Naive thymus-derived CD8-positive, alpha-beta T cell (primary cell): Measurements from ENCODE around the gene U2AF2. TPM values are rescaled to one million over a fixed set of nuclear protein-coding genes. Genes with fewer than 3 reads are reported as not detected.

Experiments used
- ATAC-seq, 2 donors: fragments of 150-1000 bp; cut with Tn5 transposase in 1 of 2; sonication (Bioruptor Pico), chemical (Tn5 transposase) in 1 of 2; 1 replicate in 1 of 2; 2 replicates in 1 of 2; pipeline ENCODE4 v1.10.0; 2021; ENCODE audit warnings: mild to moderate bottlenecking in 2 of 2, moderate library complexity in 2 of 2
- POLR2A ChIA-PET: fragments of 350-600 bp; sonication (Branson Sonifier 250); formaldehyde crosslinking; loops from one replicate; lab custom pipeline; 2021; ENCODE audit warnings: antibody characterized with exemption; lab: Charles Lee
- DNase-seq, 10 donors: peaks; one replicate each; pipeline versions ENCODE4 v3.0.0 to v3.0.0-alpha.2; 2020 to 2022
- H3K27ac Mint-ChIP-seq, 10 donors: one replicate each; pipeline ENCODE4 v1.8.0; 2020 to 2022; ENCODE audit warnings: mild to moderate bottlenecking in 10 of 10, mixed read lengths in 10 of 10, moderate library complexity in 4 of 10, inconsistent platforms in 1 of 10
- H3K27me3 Mint-ChIP-seq, 5 donors: one replicate each; pipeline ENCODE4 v1.8.0; 2021 to 2022; ENCODE audit warnings: mixed read lengths in 5 of 5
- H3K36me3 Mint-ChIP-seq, 3 donors: one replicate each; pipeline ENCODE4 v1.8.0; 2020 to 2022; ENCODE audit warnings: mixed read lengths in 3 of 3, mild to moderate bottlenecking in 2 of 3, inconsistent platforms in 1 of 3
- H3K4me1 Mint-ChIP-seq, 4 donors: one replicate each; pipeline ENCODE4 v1.8.0; 2021 to 2022; ENCODE audit warnings: mixed read lengths in 4 of 4
- H3K4me3 Mint-ChIP-seq, 10 donors: one replicate each; pipeline ENCODE4 v1.8.0; 2020 to 2022; ENCODE audit warnings: mild to moderate bottlenecking in 10 of 10, mixed read lengths in 10 of 10, moderate library complexity in 6 of 10, inconsistent platforms in 1 of 10
- H3K9me3 Mint-ChIP-seq, 9 donors: one replicate each; pipeline ENCODE4 v1.8.0; 2020 to 2022; ENCODE audit warnings: mixed read lengths in 9 of 9, mild to moderate bottlenecking in 3 of 9, inconsistent platforms in 1 of 9, moderate library complexity in 1 of 9
- polyA plus RNA-seq, 3 donors: library from polyadenylated mRNA; unstranded; fragments of 300-500 nt; fragmentation: Illumina TruSeq; gene quantifications; one replicate each; pipeline ENCODE4 v1.2.3, GENCODE V29; 2021
- total RNA-seq, 8 experiments: library from RNA in 2 of 8; stranded (reverse) in 2 of 8; gene quantifications; one replicate each; pipeline ENCODE4 v1.2.3 and lab custom pipeline; 2021 to 2026

U2AF2 gene
- total and polyA plus RNA-seq, 5 experiments from 2014 or later: 6.6 to 289 (median 10.6) TPM

- POLR2A ChIA-PET: no interaction called here
- ATAC-seq (no peak), DNase-seq (peak in 1 of 10 donors; percentile 51)
- Mint-ChIP-seq H3K4me1 (peaks cover 3 to 16% (median 6%) of the 10 kb centered on the region in 4 donors), H3K27me3 (no peaks in the 10 kb centered on the region), H3K27ac (peak overlapping the region in 1 of 10 donors; percentile 4), H3K4me3 (no peak overlapping the region), H3K9me3 (no peaks in the 10 kb centered on the region), H3K36me3 (peaks cover 0 to 55% (median 0%) of the 10 kb centered on the region in 3 donors)
Measured at GRCh38 chr19:55690769-55691545, 36.1 kb downstream of the U2AF2 start.

DNA sequence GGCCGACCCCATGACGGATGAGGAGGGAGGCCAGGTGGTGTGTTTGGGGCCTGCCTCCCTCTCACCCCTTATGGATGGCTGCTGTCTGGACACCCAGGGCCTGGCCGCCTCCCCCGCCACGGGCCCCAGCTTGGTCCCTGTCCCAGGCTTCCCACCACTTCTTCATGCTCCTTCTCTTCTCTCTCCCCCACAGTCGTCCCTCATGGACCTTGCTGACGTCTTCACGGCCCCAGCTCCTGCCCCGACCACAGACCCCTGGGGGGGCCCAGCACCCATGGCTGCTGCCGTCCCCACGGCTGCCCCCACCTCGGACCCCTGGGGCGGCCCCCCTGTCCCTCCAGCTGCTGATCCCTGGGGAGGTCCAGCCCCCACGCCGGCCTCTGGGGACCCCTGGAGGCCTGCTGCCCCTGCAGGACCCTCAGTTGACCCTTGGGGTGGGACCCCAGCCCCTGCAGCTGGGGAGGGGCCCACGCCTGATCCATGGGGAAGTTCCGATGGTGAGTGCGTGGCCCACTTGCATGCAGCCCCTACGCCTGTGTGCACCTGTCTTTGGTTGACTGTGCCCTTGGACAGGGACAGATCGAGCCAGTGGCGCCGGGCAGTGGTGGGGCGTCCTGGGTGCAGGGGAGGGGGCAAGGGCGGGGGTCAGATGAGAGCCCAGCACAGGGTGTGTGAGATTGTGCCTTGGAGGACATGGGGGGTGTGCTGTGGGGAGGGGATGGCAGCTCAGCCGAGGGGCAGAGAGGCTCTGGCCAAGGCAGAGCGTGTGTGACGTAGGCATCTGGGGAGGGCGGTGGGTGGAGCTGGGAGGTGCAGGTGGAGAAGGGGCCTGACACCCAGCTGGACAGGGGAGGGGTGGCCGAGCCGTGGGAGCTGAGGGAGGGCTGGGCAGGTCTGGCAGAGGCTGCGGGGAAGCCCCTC is 37.0 kb downstream of the U2AF2 start:
- POLR2A ChIA-PET: no interaction called here
- peak in 1 of 10 donors; percentile 58 for DNase-seq
- Mint-ChIP-seq H3K27me3 (no peaks in the 10 kb centered on the region), H3K4me3 (no peak overlapping the region), H3K36me3 (peaks cover 0 to 58% (median 0%) of the 10 kb centered on the region in 3 donors), H3K4me1 (peaks cover 0 to 10% (median 1%) of the 10 kb centered on the region in 4 donors), H3K9me3 (no peaks in the 10 kb centered on the region), H3K27ac (peak overlapping the region in 1 of 10 donors; percentile 24)
- ATAC-seq: no peak

DNA sequence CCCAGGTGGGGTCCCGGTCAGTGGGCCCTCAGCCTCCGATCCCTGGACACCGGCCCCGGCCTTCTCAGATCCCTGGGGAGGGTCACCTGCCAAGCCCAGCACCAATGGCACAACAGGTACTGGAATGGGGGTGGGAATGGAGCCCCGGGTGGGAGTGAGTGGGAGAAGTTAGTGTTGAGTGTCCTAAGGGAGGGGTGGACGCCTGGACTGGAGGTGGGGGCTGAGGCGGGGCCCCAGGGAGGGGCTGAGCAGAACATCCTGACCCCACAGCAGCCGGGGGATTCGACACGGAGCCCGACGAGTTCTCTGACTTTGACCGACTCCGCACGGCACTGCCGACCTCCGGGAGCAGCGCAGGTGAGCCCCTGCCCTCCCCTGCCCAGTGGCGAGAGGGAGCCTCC is 37.8 kb downstream of the U2AF2 start:
- peaks cover 0 to 3% (median 1%) of the 10 kb centered on the region in 4 donors for H3K4me1 Mint-ChIP-seq
- H3K36me3 Mint-ChIP-seq: peaks cover 0 to 64% (median 2%) of the 10 kb centered on the region in 3 donors
- H3K9me3 Mint-ChIP-seq: no peaks in the 10 kb centered on the region
- DNase-seq (peak in 1 of 10 donors; percentile 26), ATAC-seq (no peak)
- H3K27me3 Mint-ChIP-seq: no peaks in the 10 kb centered on the region
- POLR2A ChIA-PET: no interaction called here
- no peak overlapping the region for H3K27ac Mint-ChIP-seq
- no peak overlapping the region for H3K4me3 Mint-ChIP-seq

DNA sequence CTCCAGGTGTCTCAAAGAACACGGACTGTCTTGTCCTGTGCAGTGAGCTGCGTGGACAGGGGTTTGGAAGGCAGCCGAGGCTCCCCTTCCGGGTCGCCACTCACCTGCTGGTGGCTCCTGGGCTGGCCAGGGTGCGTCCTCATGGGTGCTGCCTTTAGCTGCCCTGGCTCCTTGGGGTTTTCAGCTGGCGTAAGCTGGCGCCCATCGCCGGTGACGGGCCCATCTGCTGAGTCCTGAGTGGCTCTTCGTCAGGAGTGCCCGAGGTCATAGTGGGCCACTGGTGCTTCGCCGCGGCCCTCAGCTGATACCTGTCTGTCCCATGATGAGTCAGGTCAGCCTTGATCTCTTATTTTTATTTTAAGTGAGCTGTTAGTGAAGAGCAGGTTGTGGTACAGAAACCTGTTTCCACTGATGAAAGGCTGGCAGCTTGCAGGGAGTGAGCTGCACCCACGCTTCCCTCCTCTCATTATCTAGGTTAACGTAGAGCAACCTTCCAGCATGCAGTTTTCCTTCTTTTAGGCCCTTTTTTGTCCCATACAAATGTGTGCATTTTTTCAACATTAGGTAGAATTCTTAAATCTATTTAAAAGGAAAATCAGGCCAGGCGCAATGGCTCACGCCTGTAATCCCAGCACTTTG is 38.6 kb downstream of the U2AF2 start:
- ATAC-seq: no peak

DNA sequence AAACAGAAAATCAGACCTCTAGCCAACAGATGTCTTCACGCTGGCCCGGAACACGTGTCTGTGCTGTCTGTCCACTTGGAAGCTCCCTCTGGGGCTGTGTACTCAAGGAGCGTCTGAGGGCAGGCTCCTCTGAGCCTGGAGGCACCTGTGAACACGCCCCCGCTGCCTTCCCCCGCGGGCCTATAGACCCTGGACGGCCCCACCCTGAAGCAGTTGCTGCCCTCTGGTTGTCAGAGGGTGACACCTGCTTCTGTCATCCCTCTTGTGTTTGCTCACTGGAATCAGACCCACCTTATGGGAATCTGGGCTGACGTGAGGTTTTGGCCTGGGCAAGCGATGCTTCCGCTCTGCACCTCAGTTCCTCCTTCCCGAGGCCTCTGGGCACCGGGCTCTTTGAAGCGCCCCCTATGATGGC is 39.4 kb downstream of the U2AF2 start:
- POLR2A ChIA-PET: no interaction called here

More for the DNA sequence above, 38.6 kb downstream of the U2AF2 start:
- peaks cover 0 to 68% (median 3%) of the 10 kb centered on the region in 3 donors for H3K36me3 Mint-ChIP-seq
- H3K27ac Mint-ChIP-seq: no peak overlapping the region
- H3K27me3 Mint-ChIP-seq: no peaks in the 10 kb centered on the region
- no peaks in the 10 kb centered on the region for H3K9me3 Mint-ChIP-seq
- H3K4me1 Mint-ChIP-seq: peaks cover 0 to 3% (median 1%) of the 10 kb centered on the region in 4 donors
- no peak overlapping the region for H3K4me3 Mint-ChIP-seq
- peak in 1 of 10 donors; percentile 18 for DNase-seq
- POLR2A ChIA-PET: no interaction called here

GRCh38 chr19:55694656-55695491 is 40.0 kb downstream of the U2AF2 start:
- no peaks in the 10 kb centered on the region for H3K27me3 Mint-ChIP-seq
- POLR2A ChIA-PET: no interaction called here

More for the DNA sequence above, 39.4 kb downstream of the U2AF2 start:
- Mint-ChIP-seq H3K27ac (peak overlapping the region in 1 of 10 donors; percentile 50), H3K4me3 (no peak overlapping the region), H3K4me1 (peaks cover 0 to 3% (median 0%) of the 10 kb centered on the region in 4 donors), H3K27me3 (no peaks in the 10 kb centered on the region), H3K9me3 (no peaks in the 10 kb centered on the region), H3K36me3 (peaks cover 0 to 70% (median 4%) of the 10 kb centered on the region in 3 donors)
- DNase-seq: no peak
- ATAC-seq: no peak

DNA sequence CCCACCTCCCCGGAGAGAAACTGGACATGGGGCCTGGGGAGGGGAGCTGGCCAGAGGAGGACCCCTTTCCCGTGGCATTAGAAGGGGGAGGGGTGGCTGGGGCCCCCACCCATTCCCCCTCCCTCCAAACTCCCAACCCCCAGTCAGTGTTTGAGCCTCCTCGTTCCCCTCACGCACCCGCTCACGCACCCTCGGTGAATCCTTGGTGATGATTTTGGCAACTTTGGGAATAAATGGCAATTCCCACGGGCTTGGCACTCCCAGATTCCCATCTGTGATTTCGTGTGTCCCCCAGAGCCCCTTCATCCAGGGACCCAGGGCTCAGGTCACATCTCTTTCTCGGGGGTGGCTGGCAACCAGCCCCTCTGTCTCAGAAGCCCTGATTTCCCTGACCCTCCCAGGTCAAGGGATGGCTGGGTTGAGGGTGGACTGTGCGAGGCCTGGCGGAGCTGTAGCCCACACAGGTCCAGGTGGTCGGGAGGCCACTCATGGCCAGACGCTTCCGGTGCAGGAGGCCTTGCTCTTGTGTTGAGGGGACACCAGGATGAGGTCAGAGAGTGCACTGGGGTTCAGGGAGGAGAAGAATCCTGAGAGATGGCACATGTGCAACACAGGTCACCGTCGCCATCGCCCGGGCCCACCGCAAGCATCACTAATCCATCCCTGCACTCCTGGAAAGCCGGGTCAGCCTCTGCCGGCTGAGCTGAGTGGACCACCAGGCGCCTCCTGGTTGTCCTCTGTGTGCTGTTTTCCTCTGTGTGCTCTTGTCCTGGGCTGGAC is 40.9 kb downstream of the U2AF2 start:
- POLR2A ChIA-PET: no interaction called here
- Mint-ChIP-seq H3K9me3 (no peaks in the 10 kb centered on the region), H3K27ac (peak overlapping the region in 1 of 10 donors; percentile 29), H3K4me3 (no peak overlapping the region), H3K4me1 (no peaks in the 10 kb centered on the region), H3K27me3 (no peaks in the 10 kb centered on the region), H3K36me3 (peaks cover 0 to 66% (median 4%) of the 10 kb centered on the region in 3 donors)
- no peak for DNase-seq
- ATAC-seq: no peak

More at GRCh38 chr19:55694656-55695491, 40.0 kb downstream of the U2AF2 start:
- Mint-ChIP-seq H3K36me3 (peaks cover 0 to 67% (median 4%) of the 10 kb centered on the region in 3 donors), H3K27ac (peak overlapping the region in 1 of 10 donors; percentile 12), H3K4me1 (no peaks in the 10 kb centered on the region), H3K9me3 (no peaks in the 10 kb centered on the region), H3K4me3 (no peak overlapping the region)
- DNase-seq: peak in 1 of 10 donors; percentile 46
- ATAC-seq: no peak

DNA sequence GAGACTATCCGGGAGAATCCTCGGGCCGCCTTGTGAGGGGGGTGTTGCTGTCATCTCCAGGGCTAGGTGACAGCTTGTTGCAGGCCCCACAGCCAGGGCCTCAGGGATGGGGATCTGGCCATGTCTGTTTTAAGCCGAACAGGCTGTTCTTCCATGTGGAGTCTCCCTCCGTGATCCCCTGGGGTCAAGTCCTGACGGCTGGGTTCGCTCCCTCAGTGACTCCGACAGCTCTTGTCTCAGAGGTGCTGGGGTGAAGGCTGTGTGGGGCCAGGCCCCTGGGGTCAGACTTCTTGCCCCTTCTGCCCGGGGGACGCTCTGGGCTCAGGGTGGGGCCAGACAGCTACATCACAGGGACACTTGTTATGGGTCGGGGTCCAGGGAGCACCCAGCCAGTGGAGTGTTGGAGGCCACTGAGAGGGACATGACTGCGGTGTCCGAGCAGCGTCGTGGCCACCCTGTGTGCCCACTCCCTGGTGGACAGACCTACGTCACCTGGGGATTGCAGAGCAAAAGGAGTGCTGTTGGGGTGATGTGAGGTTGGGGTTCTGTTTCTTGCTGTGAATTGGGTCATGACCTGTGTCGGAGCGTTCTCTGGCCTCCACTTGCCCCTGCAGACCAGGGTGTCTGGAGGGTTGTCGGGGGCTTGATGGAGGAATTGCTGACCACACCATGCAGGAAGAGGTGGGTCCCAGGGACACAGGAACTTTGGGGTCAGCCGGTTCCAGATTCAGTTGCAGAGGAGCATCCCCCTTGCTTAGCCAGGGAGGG is 41.6 kb downstream of the U2AF2 start:
- DNase-seq (no peak), ATAC-seq (no peak)
- Mint-ChIP-seq H3K27me3 (no peaks in the 10 kb centered on the region), H3K9me3 (no peaks in the 10 kb centered on the region), H3K4me1 (no peaks in the 10 kb centered on the region), H3K4me3 (no peak overlapping the region), H3K36me3 (peaks cover 0 to 67% (median 4%) of the 10 kb centered on the region in 3 donors), H3K27ac (peak overlapping the region in 3 of 10 donors; percentile 4 to 31 (median 8))
- POLR2A ChIA-PET: no interaction called here

DNA sequence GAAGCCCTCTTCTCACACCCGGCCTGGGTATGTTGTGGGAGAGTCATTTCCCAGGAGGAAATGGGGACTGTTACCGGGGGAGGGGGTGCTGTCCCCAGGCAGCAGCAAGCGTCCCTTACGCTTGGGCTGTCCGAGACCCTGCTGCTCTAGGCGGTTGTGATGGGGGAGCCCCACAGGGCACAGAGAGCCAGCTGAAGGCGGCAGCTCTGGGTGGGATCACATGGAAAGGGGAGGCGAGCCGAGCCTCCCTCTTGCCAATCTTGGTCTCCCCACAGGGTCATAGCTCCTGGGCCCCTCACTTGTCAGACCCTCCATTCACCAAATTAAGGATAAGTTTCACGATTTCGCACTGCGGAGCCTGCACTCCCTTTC is 42.2 kb downstream of the U2AF2 start:
- Mint-ChIP-seq H3K27ac (peak overlapping the region in 3 of 10 donors; percentile 9 to 31 (median 10)), H3K4me1 (no peaks in the 10 kb centered on the region)
- POLR2A ChIA-PET: no interaction called here

GRCh38 chr19:55697698-55698097 is 42.9 kb downstream of the U2AF2 start:
- H3K9me3 Mint-ChIP-seq: no peaks in the 10 kb centered on the region
- peaks cover 0 to 64% (median 6%) of the 10 kb centered on the region in 3 donors for H3K36me3 Mint-ChIP-seq
- H3K27me3 Mint-ChIP-seq: no peaks in the 10 kb centered on the region
- POLR2A ChIA-PET: no interaction called here
- H3K4me1 Mint-ChIP-seq: no peaks in the 10 kb centered on the region
- ATAC-seq: no peak
- H3K27ac Mint-ChIP-seq: peak overlapping the region in 4 of 10 donors; percentile 9 to 56 (median 21)
- H3K4me3 Mint-ChIP-seq: no peak overlapping the region
- DNase-seq: no peak

More for the DNA sequence above, 42.2 kb downstream of the U2AF2 start:
- Mint-ChIP-seq H3K9me3 (no peaks in the 10 kb centered on the region), H3K36me3 (peaks cover 0 to 66% (median 6%) of the 10 kb centered on the region in 3 donors), H3K27me3 (no peaks in the 10 kb centered on the region), H3K4me3 (no peak overlapping the region)
- ATAC-seq (no peak), DNase-seq (no peak)
